NB4 (cell line): ENCODE data around the gene GNAO1.

Experiments
- DNase-seq: peaks from one replicate; pipeline ENCODE4 v3.0.0; 2010; ENCODE audit warnings: low read depth
- H3K4me3 ChIP-seq: one replicate; pipeline ENCODE4 v1.5.1; 2011; ENCODE audit warnings: mild to moderate bottlenecking, low read depth, low read length, moderate library complexity
- MYC ChIP-seq: IDR thresholded peaks from 2 replicates; pipeline ENCODE4 v1.6.1; 2011; ENCODE audit warnings: low read depth, low read length
- POLR2A ChIP-seq: IDR thresholded peaks from 2 replicates; pipeline ENCODE4 v1.6.1; 2011; ENCODE audit warnings: mild to moderate bottlenecking; ENCODE audit not compliant: insufficient read length; ENCODE audit errors: extremely low read depth
- TF ChIP-seq, protein P1 (sequence below): IDR thresholded peaks from one replicate; pipeline ENCODE4 v1.5.1; 2012; ENCODE audit warnings: low read depth, low read length
- TF ChIP-seq, protein P2 (sequence below): IDR thresholded peaks from 2 replicates; pipeline ENCODE4 v1.6.1; 2011; ENCODE audit warnings: low read depth, low read length

The GNAO1 gene

DNA sequence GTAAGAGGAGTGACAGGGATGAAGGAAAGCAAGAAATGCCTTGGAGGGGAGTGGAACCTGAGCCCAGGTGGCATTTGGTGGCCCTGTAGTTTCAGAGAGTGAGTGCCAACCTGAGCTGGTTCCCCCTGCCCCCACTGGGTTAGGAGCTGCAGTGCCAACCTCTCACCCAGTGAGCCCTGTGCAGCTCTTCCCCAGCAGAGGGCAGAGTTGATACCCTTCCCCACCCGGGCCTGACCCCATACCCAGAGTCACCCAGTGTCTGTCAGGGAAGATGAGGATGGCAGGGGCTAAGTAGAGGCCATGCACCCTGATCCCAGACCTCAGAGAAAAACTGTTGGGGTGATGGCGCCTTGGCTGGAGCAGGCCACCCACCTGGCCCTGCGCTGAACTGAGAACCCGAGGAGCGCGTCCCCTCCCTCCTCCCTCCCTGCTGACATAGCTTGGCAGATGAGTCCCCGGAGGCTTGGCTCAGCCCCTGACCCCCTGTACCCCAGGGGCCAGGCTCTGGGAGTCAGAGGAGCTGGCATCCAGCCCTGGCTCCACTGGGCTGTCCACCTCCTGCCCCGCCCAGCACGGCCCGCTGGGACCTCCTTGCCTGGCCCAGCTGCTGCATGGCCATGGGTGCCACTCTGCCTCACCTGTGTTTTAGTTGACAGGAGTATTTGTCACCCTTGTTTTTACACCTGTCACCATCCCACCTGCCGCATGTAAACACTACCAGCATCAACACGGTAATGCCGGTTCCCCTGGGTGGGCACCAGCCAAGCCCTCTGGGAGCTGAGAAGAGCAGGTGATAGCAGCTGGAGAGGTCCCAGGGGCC lies 120.1 kb downstream of the GNAO1 start:
- peak; percentile 29 for DNase-seq
- H3K4me3 ChIP-seq, result no peak overlapping the region
- TF ChIP-seq POLR2A, result no peak
- TF ChIP-seq, protein P1, sequence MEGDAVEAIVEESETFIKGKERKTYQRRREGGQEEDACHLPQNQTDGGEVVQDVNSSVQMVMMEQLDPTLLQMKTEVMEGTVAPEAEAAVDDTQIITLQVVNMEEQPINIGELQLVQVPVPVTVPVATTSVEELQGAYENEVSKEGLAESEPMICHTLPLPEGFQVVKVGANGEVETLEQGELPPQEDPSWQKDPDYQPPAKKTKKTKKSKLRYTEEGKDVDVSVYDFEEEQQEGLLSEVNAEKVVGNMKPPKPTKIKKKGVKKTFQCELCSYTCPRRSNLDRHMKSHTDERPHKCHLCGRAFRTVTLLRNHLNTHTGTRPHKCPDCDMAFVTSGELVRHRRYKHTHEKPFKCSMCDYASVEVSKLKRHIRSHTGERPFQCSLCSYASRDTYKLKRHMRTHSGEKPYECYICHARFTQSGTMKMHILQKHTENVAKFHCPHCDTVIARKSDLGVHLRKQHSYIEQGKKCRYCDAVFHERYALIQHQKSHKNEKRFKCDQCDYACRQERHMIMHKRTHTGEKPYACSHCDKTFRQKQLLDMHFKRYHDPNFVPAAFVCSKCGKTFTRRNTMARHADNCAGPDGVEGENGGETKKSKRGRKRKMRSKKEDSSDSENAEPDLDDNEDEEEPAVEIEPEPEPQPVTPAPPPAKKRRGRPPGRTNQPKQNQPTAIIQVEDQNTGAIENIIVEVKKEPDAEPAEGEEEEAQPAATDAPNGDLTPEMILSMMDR, result peak; percentile 54

DNA sequence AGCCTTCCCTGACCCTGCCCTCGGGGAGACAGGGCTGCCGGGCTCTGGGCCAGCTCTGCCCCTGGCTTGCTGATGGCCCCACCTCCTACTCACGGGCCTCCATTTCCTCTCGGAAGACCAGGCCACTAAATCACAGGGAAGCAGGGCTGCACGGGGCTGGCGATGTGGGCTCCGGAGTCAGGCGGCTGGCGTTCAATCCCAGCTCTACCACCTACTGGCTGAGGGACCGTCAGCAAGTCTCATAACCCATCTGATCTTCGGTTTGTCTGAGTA lies 120.7 kb downstream of the GNAO1 start:
- H3K4me3 ChIP-seq, result no peak overlapping the region
- DNase-seq, result no peak
- TF ChIP-seq POLR2A (no peak), MYC (no peak)
- TF ChIP-seq, protein P1, result no peak
- TF ChIP-seq, protein P2, sequence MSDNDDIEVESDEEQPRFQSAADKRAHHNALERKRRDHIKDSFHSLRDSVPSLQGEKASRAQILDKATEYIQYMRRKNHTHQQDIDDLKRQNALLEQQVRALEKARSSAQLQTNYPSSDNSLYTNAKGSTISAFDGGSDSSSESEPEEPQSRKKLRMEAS, result no peak

DNA sequence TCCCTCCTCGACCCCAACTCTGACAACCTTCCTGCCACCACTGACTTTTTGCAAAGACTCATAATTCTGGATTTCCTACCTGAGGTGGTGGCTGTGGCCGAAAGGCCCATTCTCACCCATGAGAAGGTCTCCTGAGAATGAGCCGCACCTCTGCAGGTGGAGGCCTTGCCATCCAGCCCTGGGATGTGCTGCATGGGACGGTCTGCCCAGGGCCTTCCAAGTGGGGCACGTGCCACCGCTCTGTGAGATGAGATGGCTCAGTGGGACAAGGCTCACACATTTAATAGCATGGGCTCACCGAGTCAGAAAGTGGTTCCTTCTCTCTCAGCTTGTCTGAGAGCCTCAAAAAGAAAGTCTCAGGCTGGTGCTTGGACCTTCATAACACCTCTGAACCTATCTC lies 121.3 kb downstream of the GNAO1 start:
- TF ChIP-seq, protein P2, result no peak
- TF ChIP-seq, protein P1, result no peak
- TF ChIP-seq POLR2A (no peak), MYC (no peak)
- DNase-seq, result no peak
- H3K4me3 ChIP-seq, result no peak overlapping the region

DNA sequence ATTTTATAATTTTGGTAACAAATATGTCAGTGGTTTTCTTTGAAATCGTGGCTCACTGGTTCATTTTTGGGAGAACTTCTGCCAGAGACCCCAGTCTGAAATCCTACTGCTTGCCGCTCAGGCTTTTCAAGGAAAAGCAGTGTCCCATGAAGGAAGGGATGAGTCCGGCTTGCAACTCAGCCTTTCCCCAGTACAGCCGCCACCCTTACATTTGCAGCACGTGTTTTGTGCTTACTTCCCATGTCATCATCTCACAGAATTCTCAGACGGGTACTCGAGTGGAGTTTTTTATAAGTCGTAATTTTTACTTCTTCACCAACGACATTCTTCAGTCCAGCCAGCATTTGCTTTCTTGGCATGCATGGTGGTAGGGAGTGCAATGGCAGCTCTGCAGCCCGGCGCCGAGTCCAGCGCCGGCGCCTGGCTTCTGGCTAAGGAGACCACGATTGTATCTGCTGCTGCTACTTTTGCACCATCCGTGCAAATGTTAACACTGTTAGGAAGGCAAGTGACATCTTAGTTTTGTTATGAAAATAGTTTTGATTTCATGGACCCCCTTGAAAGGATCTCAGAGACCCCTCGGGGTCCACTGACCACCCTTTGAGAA lies 123.1 kb downstream of the GNAO1 start:
- no peak for TF ChIP-seq POLR2A
- TF ChIP-seq, protein P1, result no peak
- TF ChIP-seq, protein P2, result no peak
- DNase-seq, result no peak
- no peak overlapping the region for H3K4me3 ChIP-seq

DNA sequence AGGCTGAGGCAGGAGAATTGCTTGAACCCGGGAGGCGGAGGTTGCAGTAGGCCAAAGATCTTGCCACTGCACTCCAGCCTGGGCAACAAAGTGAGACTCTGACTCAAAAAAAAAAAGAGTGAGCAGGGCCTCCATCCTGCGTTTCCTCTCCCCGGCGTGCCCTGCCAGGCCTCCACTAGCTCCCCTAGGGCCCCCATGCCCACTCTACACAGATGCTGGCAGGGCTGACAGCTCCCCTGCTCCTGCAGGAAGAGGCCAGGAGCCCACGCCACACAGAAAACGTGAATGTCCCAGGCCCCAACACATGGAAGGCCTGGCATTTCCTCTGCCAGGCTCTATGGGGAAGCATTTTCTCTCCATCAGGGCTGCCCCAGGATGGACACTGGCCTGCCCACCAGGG lies 124.7 kb downstream of the GNAO1 start:
- no peak for DNase-seq
- H3K4me3 ChIP-seq, result no peak overlapping the region
- TF ChIP-seq POLR2A (no peak), MYC (no peak)
- TF ChIP-seq, protein P1, result no peak
- TF ChIP-seq, protein P2, result no peak
